NCI-H446 (cell line): ENCODE measurements around the gene RGS11.

Source experiments
- DNase-seq, 2 experiments: peaks; one replicate each; lab custom pipeline; 2025; lab: John Stamatoyannopoulos, UW

The RGS11 gene

DNA sequence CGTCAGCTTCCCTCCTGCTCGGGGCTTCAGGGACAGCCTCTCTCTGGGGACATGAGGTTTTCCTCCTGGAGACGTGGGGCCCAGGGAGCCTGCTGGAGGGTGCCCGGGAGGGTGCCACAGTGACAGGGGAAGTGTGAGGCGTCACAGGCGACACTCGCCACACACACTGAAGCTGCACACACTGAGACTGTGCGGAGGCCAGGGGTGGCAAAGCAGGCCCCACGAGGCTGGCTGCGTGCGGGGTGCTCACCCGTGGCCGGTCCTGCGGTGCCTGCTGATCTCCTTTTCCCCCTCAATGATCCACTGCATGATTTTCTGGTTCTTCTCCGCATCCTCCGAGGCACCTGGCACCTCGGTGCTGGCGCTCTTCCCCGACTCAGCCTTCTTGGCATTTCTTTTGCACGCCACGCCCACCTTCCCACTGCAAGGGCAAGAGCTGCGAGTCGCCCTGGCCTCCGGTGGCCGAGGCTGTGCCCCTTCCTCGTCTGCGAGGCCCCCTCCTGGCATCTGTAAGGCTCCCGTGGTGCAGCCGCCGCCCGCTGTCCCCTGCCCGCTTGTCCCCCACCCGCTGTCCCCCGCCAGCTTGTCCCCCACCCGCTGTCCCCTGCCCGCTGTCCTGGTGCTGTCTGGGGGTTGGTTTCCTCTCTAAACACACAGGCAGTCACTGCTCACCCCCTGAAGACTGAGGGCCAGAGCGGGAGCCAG, 21.2 kb upstream of the RGS11 start:
- DNase-seq = no peak

DNA sequence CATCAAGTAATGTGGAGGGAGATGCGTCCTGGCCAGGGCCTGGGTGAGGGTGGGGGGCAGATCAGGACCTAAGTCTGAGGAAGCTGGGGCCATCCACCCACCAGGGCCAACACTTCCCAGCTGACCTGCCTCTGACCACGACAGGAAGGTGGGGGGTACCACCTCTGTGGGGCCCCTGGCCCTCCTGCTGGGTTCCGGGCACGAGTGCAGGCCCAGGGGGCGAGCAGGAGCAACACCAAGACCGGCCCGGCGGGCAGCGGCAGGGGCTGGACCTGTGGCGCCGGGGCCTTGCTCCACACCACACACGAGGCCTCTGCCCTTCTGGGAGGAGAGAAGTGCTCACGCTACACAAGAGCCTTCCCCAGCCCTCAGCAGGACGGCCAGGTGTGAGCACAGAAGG, 20.5 kb upstream of the RGS11 start:
- DNase-seq = no peak

DNA sequence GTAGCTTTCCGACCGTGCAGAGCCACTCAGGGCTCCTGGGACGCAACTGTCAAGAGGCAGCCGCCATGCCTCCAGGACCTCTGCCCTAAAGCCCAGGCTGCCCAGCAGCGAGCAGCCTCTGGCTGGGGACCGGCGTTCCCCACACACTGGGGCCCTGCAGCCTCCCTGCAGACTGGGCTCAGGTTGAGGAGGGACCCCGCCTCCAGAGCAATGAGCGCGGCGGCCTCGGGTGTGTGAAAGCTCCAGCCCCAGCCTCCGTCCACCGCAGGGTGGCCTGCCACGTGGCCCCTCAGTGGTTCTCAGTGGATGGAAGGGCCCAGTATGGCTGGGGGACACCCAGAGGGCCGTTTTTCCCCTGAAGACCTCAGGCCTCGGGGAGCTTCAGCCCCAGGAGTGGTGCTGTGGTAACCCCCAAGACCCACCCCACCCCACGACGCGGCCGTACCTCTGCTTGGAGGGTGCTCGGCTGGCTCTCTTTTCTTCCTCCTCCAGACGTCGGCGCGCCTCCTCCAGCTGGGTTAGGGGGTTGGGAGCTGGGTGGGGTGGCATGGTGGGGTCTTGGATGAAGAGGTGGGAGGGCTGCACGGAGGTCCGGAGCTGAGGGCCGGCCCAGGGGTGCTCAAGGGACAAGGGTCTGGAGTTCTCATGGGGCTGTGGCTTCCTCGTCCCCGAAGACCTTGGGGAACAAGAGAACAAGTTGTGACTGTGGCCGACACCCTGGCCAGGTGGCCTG, 17.5 kb upstream of the RGS11 start:
- DNase-seq = no peak

DNA sequence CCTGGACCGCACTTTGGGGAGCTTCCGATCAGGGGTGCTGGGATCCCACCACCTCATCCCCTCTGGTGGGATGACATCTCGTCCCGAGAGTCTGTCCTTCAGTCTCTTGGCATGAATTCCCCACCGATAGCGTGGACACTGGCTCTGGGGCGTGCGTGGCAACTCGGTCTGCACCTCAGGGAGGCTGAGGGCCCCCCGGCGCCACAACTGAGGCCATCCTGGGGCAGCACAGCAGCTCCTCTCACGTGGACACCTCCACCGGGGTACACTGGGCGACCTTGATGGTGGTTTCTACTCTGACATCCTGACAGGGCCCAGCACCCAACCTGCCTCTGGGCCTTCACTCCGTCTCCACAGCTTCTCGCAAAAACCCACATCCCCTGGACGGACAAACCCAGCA, 15.8 kb upstream of the RGS11 start:
- DNase-seq = no peak

DNA sequence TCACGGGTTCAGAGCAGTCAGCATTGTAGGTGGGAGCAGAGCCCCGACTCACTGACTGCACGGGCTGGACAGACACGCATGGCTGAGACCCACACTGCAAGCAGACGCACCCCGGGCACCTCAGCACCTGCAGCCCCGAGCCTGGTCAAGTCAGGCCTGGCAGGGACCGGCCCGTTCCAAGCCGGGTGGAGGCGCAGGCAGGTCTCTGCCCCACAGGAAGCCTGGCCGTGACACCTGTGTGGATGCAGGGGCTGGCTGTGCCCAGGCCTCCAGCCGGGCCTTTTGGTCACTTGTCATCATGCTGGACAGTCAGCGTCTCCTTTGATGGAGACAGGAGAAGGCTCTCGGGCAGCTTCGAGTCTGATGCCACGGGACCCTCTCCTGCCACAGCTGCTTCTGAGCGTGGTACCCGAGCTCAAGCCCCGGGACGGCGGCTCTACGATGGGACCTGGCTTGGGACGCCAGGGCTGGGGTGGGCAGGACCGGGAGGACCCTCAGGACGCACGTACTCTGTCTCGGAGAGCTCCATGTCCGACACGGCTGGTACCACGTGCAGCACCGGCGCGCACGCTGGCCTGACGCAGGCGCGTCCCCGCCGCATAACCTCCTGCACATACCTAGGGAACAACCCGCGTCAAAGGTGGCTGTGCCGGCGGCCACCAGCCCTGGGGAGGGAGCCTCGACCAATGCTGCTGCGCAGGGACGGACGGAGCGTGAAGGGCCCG, 15.1 kb upstream of the RGS11 start:
- DNase-seq = no peak

DNA sequence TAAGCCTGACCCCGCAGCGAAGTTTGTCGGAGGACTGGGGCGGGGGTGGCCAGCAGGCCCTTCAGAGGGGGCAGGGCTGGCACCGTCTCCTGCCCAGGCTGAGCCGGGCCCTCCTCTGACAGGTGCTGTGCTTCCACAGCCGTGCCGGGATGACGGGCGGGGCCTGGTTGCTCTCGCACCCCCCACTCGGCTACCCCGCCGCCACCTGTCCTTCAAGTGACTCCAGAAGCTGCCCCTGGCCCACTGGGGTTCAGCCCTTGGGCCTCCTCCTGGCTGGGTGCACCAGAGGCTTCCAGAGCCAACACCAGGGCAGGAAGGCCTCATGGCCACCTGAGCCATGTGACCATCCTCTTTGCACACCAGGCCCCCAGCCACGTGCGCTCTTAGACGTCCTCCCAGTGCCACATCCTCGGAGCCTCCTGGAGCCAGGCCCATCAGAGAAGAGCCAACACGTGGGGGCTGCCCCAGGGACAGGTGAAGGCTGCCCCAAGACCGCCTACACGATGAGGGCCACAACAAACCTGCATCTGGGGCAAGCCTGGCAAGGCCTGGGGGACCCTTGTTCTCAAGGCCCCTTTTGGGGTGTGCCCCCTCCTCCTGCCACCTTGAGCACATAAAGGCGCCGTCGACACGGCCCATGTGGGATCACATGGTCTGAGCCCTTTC, 14.4 kb upstream of the RGS11 start:
- DNase-seq = no peak

DNA sequence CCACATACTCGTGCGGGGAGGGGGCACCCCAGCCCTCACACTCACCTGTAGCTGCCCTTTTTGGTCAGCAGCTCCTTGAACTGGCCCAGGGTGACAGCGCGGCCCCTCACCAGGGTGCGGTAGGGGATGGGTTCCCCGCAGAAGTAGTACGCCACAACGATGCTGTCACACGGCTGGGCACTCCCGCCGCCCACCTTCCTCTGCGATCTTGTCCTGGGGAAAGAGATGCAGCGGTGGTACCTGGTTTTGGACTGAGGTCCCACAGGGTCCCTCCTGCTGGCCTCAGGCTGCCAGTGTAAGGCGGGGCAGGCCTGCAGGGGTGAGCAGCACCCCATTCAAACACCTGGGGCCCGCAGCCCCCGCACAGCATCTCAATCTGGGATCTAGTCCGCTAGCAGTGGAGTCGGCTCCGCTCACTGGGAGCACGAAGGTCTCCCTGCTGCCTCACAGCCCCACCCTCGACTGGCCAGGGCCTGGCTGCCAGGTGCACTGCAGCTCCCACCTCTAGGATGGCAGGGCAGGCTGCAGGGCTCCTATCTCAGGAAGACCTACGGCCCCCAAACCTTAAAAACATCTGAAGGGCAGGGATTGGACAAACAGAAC, 13.8 kb upstream of the RGS11 start:
- DNase-seq = no peak

DNA sequence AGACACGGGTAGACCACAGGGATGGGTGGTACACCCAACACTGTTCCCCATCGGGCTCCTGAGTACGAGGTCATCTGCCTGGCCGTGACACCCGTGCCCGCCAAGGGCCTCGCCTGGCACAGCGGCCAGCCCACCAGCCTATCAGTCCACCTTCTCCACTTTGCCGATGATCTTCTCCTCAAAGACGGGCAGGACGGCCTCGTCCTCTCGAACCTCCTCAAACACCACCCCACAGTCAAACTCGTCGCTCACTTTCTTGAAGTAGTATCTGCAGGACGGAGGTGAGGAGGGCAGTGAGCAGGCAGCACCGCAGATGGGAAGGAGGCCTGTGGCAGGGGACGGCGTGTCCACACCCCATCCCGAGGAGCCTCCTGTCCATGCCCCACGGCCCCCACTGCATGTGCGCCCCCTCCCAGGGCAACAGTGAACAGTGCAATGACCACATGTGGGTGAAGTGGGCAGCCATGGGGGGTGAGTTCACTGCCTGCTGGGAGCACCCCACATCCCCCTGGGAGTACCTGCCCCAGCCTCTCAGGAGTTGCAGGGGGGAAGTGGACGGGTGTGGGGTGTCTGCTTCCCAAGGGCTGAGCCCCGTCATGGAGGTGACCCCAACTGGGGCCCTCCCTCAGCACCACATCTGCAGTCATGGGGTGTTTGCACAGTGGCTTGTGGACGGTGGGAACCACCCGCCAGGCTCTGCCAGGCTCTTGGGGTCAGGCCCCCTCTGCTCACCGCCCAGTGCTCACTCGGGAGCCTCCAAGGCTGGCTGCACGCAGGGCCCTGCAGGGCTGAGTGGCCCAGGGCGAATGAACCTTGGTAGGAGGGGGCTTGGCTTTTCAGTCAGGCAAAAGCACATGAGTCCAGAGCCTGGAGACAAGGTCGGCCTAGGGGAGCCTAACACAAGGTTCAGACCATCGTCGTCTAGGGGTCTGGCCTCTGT, 12.5 kb upstream of the RGS11 start:
- no peak for DNase-seq

DNA sequence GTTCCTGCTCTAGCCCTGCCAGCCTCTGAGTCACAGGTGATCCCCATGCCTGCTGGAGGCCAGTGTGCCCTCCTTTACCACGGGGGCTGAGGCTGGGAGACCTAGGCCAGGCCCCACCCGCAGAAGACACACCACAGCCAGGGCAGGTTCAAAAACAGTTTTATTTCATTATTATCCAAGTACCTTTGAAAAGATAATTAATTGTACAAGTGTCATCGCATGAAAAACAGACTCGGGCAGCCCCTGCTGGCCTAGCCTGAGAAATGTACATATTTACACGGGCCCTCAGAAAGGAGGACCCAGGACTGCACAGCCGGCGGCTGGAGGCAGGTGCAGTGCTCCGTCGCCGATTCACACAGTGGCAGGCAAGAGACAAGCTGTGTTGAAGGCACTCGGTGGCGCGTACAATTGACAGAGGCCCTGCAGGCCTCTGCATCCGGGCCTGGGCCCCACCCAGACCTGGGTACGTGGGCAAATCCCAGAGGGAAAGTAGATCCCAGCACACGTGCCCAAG, 11.6 kb upstream of the RGS11 start:
- no peak for DNase-seq

DNA sequence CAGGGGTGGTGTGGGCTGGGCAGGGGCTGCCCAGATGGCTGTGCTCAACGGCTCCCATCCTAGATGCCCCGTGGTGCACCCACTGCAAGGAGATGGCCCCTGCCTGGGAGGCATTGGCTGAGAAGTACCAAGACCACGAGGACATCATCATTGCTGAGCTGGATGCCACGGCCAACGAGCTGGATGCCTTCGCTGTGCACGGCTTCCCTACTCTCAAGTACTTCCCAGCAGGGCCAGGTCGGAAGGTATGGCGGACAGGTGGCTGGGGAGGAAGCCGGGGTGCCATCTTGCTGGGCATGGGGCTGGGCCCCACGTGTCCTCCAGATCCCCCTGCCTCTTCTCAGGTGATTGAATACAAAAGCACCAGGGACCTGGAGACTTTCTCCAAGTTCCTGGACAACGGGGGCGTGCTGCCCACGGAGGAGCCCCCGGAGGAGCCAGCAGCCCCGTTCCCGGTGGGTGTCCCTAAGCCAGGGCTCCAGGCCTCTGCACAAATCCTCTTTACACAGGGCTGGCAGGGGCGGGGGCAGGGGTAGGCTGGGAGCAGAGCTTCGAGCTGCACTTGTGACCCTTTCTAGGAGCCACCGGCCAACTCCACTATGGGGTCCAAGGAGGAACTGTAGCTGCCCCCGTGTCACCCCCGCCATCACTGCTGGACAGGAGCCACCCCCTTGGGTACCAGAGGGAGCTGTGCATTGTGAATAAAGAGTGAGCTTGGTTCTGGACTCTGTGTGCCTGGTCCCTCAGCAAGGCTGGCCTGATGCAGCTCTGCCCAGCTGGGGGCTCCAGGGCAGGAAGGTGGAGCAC, 10.9 kb upstream of the RGS11 start:
- no peak for DNase-seq

DNA sequence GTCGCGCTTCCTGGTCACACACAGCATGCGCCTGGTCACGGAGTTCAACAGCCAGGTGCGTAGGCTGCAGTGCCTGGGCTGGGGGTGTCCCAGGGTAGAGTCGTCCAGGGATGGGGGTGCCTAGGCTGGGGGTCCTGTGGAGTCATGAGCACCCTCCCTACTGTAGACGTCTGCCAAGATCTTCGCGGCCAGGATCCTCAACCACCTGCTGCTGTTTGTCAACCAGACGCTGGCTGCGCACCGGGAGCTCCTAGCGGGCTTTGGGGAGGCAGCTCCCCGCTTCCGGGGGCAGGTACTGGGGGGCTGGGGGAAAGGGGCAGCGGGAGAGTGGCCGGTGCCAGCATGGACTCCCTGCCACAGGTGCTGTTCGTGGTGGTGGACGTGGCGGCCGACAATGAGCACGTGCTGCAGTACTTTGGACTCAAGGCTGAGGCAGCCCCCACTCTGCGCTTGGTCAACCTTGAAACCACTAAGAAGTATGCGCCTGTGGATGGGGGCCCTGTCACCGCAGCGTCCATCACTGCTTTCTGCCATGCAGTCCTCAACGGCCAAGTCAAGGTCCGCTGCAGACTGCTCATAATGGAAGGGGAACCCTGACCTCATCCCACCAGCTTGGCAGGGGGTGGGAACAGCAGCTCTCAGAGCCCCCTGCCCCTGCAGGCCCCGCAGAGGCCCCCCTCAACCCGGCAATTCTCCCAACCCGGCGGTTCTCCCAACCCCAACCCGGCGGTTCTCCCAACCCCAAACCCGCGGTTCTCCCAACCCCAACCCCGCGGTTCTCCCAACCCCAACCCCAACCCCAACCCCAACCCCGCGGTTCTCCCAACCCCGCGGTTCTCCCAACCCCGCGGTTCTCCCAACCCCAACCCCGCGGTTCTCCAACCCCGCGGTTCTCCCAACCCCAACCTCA, 9.7 kb upstream of the RGS11 start:
- no peak for DNase-seq

DNA sequence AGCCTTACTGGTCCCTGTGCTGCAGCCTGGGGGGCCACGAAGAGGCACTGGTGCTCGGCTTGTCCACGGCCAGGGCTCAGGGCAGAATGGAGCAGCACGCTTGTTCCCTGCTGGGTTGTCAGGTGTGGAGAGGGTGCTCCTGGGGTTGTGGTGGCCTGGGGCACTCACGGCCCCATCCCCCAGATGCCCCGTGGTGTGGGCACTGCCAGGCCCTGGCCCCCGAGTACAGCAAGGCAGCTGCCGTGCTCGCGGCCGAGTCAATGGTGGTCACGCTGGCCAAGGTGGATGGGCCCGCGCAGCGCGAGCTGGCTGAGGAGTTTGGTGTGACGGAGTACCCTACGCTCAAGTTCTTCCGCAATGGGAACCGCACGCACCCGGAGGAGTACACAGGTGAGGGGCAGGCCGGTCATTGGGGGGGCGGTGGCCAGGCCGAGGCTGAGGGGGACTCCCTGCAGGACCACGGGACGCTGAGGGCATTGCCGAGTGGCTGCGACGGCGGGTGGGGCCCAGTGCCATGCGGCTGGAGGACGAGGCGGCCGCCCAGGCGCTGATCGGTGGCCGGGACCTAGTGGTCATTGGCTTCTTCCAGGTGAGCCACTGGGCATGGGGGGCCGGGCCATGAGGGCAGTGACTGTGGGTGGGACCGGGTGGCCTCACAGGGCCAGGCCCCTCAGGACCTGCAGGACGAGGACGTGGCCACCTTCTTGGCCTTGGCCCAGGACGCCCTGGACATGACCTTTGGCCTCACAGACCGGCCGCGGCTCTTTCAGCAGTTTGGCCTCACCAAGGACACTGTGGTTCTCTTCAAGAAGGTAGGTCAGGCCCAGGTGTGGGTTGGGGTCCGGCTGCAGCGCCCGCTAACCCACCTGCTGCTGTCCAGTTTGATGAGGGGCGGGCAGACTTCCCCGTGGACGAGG, 8.7 kb upstream of the RGS11 start:
- DNase-seq = no peak

DNA sequence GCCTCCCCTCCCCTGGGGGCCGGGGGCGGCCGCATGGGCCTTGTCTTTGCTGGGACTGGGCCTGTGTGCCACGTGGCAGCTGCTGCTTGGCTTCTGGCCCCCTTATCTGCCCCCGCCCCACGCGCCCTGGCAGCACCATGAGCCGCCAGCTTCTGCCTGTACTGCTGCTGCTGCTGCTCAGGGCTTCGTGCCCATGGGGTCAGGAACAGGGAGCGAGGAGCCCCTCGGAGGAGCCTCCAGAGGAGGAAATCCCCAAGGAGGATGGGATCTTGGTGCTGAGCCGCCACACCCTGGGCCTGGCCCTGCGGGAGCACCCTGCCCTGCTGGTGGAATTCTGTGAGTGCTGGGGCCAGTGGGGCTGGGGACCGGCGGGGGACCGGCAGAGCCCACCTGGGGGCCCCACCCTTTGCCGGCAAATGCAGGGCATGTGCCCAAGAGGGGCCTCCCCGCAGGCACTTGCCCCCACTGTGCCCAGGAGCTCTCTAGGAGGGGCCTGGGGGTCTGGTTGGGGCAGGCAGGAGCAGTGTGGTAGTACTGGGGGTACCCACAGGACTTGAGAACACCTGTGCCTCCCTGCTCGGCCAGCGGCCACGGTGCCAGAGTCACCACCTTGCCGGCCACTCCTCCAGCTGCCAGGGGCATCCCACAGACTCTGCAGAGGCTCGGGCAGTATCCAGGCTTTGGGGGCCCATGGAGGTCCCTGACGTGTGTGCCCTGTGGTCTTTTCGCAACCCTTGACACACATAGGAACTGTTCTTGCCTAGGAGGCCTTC, 7.5 kb upstream of the RGS11 start, which contains the start of gene PDIA2:
TSS of gene PDIA2 (plus strand) at position 132 of the 773 bp plus-strand sequence. CDS start at position 138, 6 bp downstream.
- no peak for DNase-seq

DNA sequence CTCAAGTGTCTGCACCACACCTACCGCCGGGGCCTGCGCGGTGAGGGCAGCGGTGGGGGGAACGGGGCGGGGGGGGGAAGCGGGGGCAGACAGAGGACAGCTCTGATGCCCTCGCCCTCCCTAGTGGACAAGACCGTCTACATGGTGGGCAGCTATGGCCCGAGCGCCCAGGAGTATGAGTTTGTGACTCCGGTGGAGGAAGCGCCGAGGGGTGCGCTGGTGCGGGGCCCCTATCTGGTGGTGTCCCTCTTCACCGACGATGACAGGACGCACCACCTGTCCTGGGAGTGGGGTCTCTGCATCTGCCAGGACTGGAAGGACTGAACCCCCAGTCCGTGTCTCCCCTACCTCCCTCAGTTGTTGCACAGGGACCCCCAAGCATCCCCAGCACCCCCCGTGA, 6.7 kb upstream of the RGS11 start:
- DNase-seq = no peak

DNA sequence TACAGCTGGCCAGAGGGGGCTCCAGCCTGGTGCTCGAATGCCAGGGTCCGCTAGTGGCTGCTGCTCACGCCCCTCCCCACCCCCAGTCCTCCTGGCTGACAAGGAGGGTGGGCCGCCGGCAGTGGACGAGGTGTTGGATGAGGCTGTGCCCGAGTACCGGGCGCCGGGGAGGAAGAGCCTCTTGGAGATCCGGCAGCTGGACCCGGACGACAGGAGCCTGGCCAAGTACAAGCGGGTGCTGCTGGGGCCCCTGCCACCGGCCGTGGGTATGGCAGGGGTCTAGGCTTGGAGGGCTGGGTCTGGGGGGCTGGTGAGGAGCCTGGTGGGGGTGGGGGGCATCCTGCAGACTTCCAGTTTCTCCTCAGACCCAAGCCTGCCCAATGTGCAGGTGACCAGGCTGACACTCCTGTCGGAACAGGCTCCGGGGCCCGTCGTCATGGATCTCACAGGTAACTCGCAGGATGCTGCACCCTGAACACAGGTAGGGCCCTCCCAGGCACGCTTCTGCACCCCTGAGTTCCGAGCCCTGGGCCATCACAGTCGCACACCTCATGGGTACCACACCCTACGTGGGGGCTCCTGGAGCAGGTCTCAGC, 6.0 kb upstream of the RGS11 start:
- DNase-seq = no peak

DNA sequence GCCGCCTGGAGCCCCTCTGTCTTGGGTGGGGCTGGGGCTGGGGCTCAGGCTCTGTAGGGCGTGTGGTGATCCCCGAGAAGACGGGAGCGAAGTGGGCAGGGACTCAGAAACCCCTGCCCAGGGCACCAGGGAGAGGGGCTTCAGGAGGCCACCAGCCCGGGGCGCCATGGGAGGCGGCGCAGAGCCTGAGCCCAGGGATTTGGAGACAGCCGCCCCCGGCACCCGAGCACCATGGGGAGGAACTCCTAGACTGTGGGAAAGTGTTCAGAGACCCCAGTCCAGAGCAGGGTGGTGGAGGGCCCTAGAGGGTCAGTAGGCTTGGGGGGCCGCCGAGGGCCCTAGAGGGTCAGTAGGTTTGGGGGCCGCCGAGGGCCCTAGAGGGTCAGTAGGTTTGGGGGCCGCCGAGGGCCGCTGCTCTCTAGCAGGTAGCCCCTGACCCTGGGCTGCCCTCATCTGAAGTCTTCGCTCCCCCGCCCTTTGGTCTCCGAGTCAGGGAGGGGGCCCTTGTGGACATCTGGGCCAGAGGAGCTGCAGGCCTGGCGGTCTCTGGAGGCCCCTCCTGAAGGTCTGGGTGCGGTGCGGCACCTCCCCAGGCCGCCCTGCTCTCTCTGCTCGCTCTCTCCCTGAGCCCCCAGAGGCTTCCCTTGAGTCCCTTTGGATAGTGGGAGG, 5.4 kb upstream of the RGS11 start:
- DNase-seq = no peak
